NCI-H1930 (cell line): ENCODE data around the gene PTPRT.
"Not testable (repeated sequence)": the region's sequence is repeated elsewhere in the genome, so short reads cannot be mapped to it uniquely, and the experiment has no call there.

Experiments
- DNase-seq, 2 experiments: peaks; one replicate each; lab custom pipeline; 2025; lab: John Stamatoyannopoulos, UW

PTPRT gene

DNA sequence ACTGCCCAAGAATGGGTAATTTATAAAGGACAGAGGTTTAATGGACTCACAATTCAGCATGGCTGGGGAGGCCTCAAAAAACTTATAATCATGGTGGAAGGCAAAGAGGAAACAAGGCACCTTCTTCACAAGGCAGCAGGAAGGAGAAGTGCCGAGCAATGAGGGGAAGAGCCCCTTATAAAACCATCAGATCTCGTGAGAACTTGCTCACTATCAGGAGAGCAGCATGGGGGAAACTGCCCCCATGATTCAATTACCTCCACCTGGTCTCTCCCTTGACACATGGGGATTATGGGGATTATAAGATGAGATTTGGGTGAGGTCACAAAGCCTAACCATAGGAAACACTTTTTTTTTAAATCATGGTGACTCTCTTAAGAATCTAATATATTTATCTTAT lies 278.9 kb downstream of the PTPRT start:
- not testable (repeated sequence) for DNase-seq

- no peak for DNase-seq
Measured at GRCh38 chr20:42907730-42908129, 282.0 kb downstream of the PTPRT start.

DNA sequence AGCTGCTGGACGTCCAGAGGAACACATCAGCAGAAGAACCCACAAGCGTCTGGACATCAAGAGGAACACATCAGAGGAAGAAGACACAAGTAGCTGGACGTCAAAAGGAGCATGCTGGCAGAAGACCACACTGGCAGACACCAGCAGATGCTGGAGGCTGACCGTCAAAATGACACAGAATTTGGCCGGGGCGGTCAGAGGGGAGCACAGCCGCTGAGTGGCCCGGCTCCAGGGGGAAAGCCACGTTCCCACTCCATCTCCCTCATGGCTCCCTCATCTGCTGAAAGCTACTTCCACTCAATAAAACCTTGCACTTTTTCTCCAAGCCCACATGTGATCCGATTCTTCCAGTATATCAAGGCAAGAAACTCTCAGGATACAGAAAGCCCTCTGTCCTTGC lies 283.6 kb downstream of the PTPRT start:
- no peak for DNase-seq

- no peak for DNase-seq
Measured at GRCh38 chr20:42902509-42902908, 287.2 kb downstream of the PTPRT start.

- DNase-seq: no peak
Measured at GRCh38 chr20:42901689-42902440, 287.8 kb downstream of the PTPRT start.

- DNase-seq: not testable (repeated sequence)
Measured at GRCh38 chr20:42900764-42901163, 288.9 kb downstream of the PTPRT start.

- DNase-seq: no peak
Measured at GRCh38 chr20:42895020-42895419, 294.7 kb downstream of the PTPRT start.

- DNase-seq: no peak
Measured at GRCh38 chr20:42894483-42894882, 295.2 kb downstream of the PTPRT start.

GRCh38 chr20:42889517-42889916 lies 300.2 kb downstream of the PTPRT start:
- no peak for DNase-seq

DNA sequence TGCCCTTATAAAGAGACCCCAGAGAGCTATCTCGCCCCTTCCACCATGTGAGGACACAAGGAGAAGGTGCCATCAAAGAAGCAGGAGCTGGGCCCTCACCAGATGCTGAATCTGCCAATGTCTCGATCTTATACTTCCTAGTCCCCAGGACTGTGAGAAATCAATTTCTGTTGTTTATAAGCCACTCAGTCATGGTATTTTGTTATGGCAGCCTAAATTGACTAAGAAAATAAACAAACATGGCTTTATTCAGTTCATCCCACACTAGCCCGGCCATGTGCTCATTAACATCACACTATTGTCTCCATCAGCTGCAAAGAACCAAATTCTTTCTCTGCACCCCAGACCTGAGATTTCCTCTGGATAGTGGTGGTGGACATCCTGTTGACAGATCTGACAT lies 302.4 kb downstream of the PTPRT start:
- DNase-seq: no peak

DNA sequence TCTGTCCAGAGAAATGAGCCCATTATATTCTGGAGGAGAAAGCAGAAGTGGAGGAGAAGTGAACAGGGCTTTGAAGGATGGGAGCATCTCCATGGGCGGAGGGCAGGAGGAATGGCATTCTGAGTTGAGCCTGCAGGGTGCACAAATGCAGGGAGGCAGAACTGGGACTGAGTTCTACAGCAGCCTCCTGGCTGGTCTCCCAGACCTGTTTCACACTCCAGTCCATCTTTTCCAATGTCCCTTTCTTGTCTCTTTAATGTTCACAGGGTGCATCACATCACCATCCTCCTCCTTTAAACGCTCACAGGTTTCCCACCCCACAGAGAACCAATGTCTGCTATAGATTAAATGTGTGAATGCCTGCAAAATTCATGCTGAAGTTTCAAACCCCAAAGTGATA lies 302.9 kb downstream of the PTPRT start:
- DNase-seq: no peak

GRCh38 chr20:42886046-42886445 lies 303.7 kb downstream of the PTPRT start:
- no peak for DNase-seq

DNA sequence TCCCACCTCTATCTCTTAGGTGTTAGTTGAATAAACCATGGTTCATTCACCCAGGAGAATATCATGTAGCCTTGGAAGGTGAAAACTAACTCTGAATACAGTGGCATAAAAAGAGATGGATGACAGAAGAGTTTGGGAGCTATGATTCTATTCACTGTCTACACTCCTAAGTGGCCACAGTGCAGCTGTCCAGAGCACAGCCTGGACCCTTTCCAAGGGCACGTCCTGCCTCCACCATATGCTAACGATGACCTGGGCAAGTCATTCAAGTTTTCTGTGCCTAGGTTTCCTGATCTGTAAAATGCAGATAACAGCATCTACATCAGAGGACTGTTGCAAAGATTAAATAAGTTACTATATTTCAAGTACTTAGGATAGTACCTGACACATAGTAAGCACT lies 314.1 kb downstream of the PTPRT start:
- no peak for DNase-seq

GRCh38 chr20:42873259-42873658 lies 316.4 kb downstream of the PTPRT start:
- DNase-seq: no peak

GRCh38 chr20:42864116-42864515 lies 325.6 kb downstream of the PTPRT start:
- no peak for DNase-seq

- DNase-seq: no peak
Measured at GRCh38 chr20:42862446-42862845, 327.3 kb downstream of the PTPRT start.

- DNase-seq: no peak
Measured at GRCh38 chr20:42857446-42857845, 332.3 kb downstream of the PTPRT start.

DNA sequence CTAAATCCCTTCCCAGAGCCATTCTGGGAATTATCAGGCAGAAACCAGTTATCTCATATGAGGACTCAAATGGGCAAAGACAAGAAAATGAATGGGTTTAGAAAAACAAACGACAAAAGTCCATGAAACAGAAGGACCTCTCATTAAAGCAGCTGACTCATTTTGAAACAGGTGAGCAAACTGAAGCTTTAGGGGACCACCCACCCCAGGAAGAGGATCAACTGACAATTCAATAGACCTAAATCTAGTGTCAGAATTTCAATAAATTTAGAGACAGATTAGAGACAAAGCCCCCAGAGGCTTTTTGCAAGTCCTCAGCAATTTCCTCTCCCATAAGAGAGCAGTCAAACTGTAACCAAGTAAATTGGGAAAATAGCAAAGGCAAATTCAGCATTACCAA lies 333.8 kb downstream of the PTPRT start:
- DNase-seq: no peak

GRCh38 chr20:42852691-42853090 lies 337.0 kb downstream of the PTPRT start:
- no peak for DNase-seq

DNA sequence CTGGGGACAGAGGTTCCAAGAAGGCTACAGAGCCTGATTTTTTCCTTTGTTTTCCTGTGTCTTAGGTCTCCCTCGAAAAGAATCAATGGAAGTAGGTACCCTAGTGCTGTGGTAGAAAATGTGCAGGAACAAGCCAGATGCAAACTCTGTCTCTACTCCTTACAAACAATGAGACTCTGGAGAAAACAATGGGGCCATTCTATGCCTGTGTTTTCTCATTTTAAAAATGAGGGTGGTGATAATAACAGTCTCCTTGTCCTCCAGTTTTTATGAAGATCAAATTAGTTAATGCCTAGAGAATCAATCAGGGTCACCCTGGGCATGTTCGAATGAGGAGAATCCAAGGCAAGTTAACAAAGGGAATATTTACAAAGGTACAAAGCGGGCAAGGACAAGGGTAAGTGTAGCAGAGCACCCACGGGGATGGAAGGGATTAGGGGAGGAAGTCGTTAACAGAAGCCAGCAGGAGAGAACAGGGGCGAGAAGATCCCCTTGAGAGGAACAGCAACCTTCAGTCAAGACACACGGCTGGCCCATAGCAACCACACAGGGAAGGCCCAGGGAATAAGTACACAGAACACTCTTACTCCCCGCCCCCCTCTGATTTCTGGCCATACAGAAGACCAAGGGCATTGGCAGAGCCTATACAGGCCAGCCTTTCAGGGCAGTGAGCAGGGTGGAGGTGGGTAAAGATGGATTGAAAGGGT lies 342.8 kb downstream of the PTPRT start:
- DNase-seq: no peak

DNA sequence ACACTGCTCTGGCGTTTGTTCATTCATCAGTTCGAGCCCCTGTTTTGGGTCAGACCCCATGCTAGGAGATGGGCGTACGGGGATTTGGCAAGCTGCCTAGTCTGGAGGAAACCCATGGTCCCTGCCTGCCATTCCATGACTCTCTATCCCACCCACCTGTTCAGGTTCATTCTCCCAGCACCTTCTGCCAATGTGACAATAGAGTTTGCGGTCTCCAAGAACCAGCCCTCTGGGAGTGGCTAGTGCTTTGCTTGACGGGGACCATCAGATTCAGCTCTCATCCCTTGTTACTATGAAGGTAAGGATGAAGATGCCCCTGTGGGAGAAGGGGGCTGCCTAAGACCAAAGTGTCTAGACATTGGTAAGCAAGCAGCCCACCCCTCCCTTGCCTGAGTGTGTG lies 345.0 kb downstream of the PTPRT start:
- no peak for DNase-seq

- no peak for DNase-seq
Measured at GRCh38 chr20:42837456-42837855, 352.2 kb downstream of the PTPRT start.

GRCh38 chr20:42836339-42836738 lies 353.4 kb downstream of the PTPRT start:
- no peak for DNase-seq

DNA sequence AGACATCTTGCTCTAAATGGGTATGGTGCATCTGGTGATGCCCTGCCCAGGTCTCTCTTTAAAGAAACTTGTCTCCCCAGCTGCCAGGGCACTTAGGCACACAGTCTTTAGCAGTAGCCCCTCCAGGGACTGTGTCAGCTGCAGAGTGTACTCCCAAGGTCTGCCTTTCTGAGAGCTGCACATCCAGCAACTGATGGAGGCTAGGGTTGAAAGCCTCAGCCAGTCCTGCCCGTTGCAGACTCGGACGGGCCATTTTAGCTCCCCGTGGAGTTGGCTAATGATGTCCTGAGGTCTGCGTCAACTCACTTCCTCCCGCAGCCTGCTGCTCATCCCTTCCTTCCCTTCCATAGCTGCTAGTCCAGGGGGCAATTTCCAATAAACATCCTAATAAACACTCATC lies 381.8 kb downstream of the PTPRT start:
- no peak for DNase-seq
